Breast epithelium (tissue), 3 donors: Measurements from ENCODE around the gene COX10.
"Not testable (repeated sequence)": the region's sequence is repeated elsewhere in the genome, so short reads cannot be mapped to it uniquely, and the experiment has no call there.

Experiments used
- CTCF ChIP-seq, 3 donors: fragments of 450-650 bp; IDR thresholded peaks; one replicate each; pipeline ENCODE4 v1.5.1; 2016 to 2017; ENCODE audit warnings: antibody characterized with exemption in 3 of 3, mild to moderate bottlenecking in 3 of 3, moderate library complexity in 3 of 3
- POLR2A ChIP-seq: fragments of 450-650 bp; IDR thresholded peaks from one replicate; pipeline ENCODE4 v1.6.1; 2016; ENCODE audit warnings: antibody characterized with exemption, mild to moderate bottlenecking, moderate library complexity
- POLR2AphosphoS5 ChIP-seq, 3 donors: sonication (generic); formaldehyde crosslinking; IDR thresholded peaks; one replicate each; pipeline ENCODE4 v1.6.1; 2017; ENCODE audit warnings: antibody characterized with exemption in 3 of 3

GRCh38 chr17:14177801-14178200 is 108.5 kb downstream of the COX10 start:
- not testable (repeated sequence) for TF ChIP-seq CTCF (IDR thresholded peaks at IDR 0.05); POLR2A; POLR2AphosphoS5 (IDR thresholded peaks at IDR 0.05)
